Testis (tissue), 3 donors: ENCODE measurements around the gene FSHB. TPM values are rescaled to one million over a fixed set of nuclear protein-coding genes. Genes with fewer than 3 reads are reported as not detected.

ENCODE experiments used
- DNase-seq: peaks from one replicate; pipeline ENCODE4 v3.0.0-alpha.2; 2019
- H3K27ac ChIP-seq, 2 donors: fragments of 200-600 bp; sonication (generic); one replicate each; pipeline ENCODE4 v1.5.1; 2019
- H3K27me3 ChIP-seq: fragments of 200-600 bp; sonication (generic); one replicate; pipeline ENCODE4 v1.5.1; 2019
- H3K36me3 ChIP-seq: fragments of 200-600 bp; sonication (generic); one replicate; pipeline ENCODE4 v1.5.1; 2017; ENCODE audit warnings: low read depth; ENCODE audit errors: missing control alignments
- H3K4me1 ChIP-seq: fragments of 200-600 bp; sonication (generic); one replicate; pipeline ENCODE4 v1.5.1; 2019
- H3K4me3 ChIP-seq, 2 donors: fragments of 200-600 bp; sonication (generic); one replicate each; pipeline ENCODE4 v1.5.1; 2017 to 2019
- H3K9me3 ChIP-seq: fragments of 200-600 bp; sonication (generic); one replicate; pipeline ENCODE4 v1.5.1; 2017
- CTCF ChIP-seq, 3 experiments: fragments of 450-650 bp in 2 of 3; fragments of 200-600 bp in 1 of 3; sonication (generic) in 1 of 3; IDR thresholded peaks; one replicate each; pipeline ENCODE4 v1.5.1; 2016 to 2019; ENCODE audit warnings: antibody characterized with exemption in 3 of 3, mild to moderate bottlenecking in 2 of 3, moderate library complexity in 1 of 3
- POLR2A ChIP-seq: fragments of 450-650 bp; IDR thresholded peaks from one replicate; pipeline ENCODE4 v1.6.1; 2017; ENCODE audit warnings: antibody characterized with exemption, mild to moderate bottlenecking, moderate library complexity
- WGBS, 2 donors: methylation state at CpG; one replicate each; pipeline ENCODE4 v1.1.5; 2018; 5-methylcytosine and 5-hydroxymethylcytosine counted together
- intact Hi-C: fragments of 100-400 bp; cut with DNase I; formaldehyde crosslinking; loops from one replicate; pipeline ENCODE4 v1.15.1; 2023; ENCODE audit warnings: low total_unique reads
- polyA plus RNA-seq: library from polyadenylated mRNA; stranded (reverse); fragments of 350-450 nt; fragmentation: Illumina TruSeq; extraction: RNeasy Lipid Tissue Mini Kit (QIAGEN cat#74804); gene quantifications from one replicate; pipeline ENCODE4 v1.2.3, GENCODE V29; 2014; ENCODE audit warnings: low read depth, low replicate concordance; ENCODE audit not compliant: insufficient read depth
- total RNA-seq, 2 donors: library from RNA; depleted of rRNA; stranded (reverse); fragments of >200 nt; gene quantifications; one replicate each; pipeline ENCODE4 v1.2.3, GENCODE V29; 2016

Gene FSHB
- total and polyA plus RNA-seq, 3 donors from 2014 or later: not detected

DNA sequence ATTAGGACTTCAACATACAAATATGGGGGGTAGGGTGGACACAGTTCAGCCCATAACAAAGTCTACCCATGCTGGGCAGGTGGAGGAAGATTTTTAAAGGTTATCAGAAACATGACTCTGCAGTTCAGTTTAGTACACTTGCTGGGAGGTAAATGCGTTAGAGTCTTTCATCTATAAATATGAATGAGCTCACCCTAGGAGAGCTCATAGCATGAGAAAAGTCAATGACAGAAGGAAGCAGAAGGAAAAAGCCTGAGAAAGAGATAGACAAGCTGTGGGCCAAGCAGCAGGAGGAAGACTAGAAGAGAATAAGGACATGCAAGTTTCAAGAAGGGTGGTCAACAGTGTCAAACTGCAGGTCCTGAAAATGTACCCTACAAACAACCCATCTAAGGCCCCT lies 27.0 kb upstream of the FSHB start:
- TF ChIP-seq CTCF (IDR thresholded peaks at IDR 0.05) (no peak), POLR2A (no peak)
- Histone ChIP-seq H3K27ac (no peak overlapping the region), H3K27me3 (no peaks in the 10 kb centered on the region), H3K9me3 (no peaks in the 10 kb centered on the region), H3K4me1 (no peaks in the 10 kb centered on the region), H3K36me3 (no peaks in the 10 kb centered on the region), H3K4me3 (no peak overlapping the region)
- WGBS, 2 donors: 77 to 85% methylated on average over 1 of the region's 1 CpG
- no peak for DNase-seq
- intact Hi-C loops: no loop called here

DNA sequence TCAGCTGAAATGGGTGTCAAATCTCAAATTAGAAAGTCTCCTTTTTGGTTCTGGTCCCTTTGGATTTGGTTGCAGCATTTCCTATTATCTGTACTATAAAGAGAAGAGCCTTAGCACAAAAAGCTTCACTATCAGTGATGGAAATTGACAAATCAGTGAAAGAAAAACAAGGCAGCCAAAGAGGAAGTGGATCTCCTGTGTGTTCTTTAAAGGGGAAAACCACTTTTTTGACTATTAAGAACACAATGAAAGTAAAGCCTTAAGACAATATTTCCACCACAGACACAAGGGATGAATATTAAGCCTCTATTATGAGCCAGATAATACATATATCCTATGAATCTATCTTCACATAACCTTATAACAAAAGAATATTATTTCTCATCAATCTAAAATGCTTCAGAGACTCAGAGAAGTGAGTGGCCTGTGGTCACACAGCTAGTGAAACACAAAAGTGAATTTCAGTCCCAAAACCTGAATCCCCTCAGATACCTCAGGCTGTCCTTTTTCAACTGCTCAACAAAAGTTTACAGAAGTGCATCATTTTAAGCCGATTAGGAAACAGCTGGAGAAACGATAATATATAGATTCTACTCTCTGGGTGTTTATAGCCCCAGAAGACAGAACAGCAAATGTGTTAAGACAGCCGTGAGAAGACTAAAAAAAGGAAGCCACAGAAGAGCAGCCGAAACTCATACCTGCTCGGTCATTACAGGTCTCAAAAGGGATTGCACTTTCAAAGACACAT lies 24.4 kb upstream of the FSHB start:
- WGBS, 2 donors: 87 to 89% methylated on average over 5 of the region's 5 CpGs
- no peaks in the 10 kb centered on the region for H3K4me1 ChIP-seq
- H3K36me3 ChIP-seq: no peaks in the 10 kb centered on the region
- H3K27me3 ChIP-seq: no peaks in the 10 kb centered on the region
- no peaks in the 10 kb centered on the region for H3K9me3 ChIP-seq
- no peak for DNase-seq
- TF ChIP-seq CTCF (IDR thresholded peaks at IDR 0.05) (no peak), POLR2A (no peak)
- H3K27ac ChIP-seq: no peak overlapping the region
- intact Hi-C loops: no loop called here
- no peak overlapping the region for H3K4me3 ChIP-seq

GRCh38 chr11:30210357-30210756 lies 20.5 kb upstream of the FSHB start:
- DNase-seq: no peak
- no peaks in the 10 kb centered on the region for H3K4me1 ChIP-seq
- no peaks in the 10 kb centered on the region for H3K36me3 ChIP-seq
- no peak overlapping the region for H3K4me3 ChIP-seq
- H3K9me3 ChIP-seq: no peaks in the 10 kb centered on the region
- TF ChIP-seq CTCF (IDR thresholded peaks at IDR 0.05) (no peak), POLR2A (no peak)
- H3K27me3 ChIP-seq: no peaks in the 10 kb centered on the region
- WGBS, 2 donors: 71 to 79% methylated on average over 2 of the region's 2 CpGs
- no peak overlapping the region for H3K27ac ChIP-seq
- intact Hi-C loops: no loop called here

GRCh38 chr11:30216534-30216933 lies 14.3 kb upstream of the FSHB start:
- H3K9me3 ChIP-seq: no peaks in the 10 kb centered on the region
- WGBS, 2 donors: 29 to 45% methylated on average over 2 of the region's 2 CpGs
- intact Hi-C loops: no loop called here

More at GRCh38 chr11:30216534-30216933, 14.3 kb upstream of the FSHB start:
- Histone ChIP-seq H3K4me3 (no peak overlapping the region), H3K27ac (no peak overlapping the region), H3K36me3 (no peaks in the 10 kb centered on the region), H3K4me1 (no peaks in the 10 kb centered on the region), H3K27me3 (no peaks in the 10 kb centered on the region)
- TF ChIP-seq CTCF (IDR thresholded peaks at IDR 0.05): no peak
- TF ChIP-seq POLR2A: no peak
- DNase-seq: no peak
